Right lobe of liver (tissue), 6 donors: ENCODE results near the gene MECR. TPM values are rescaled to one million over a fixed set of nuclear protein-coding genes. Genes with fewer than 3 reads are reported as not detected.

Experiments used
- ATAC-seq, 4 donors: fragments of 200-7000 bp; cut with Tn5 transposase; one replicate each; pipeline ENCODE4 v1.9.1; 2020; ENCODE audit warnings: mild to moderate bottlenecking in 4 of 4, moderate library complexity in 4 of 4
- DNase-seq, 3 donors: peaks; one replicate each; pipeline ENCODE4 v3.0.0-alpha.2; 2020
- H3K27ac ChIP-seq, 3 donors: fragments of 200-600 bp; one replicate each; pipeline ENCODE4 v1.8.0; 2022
- H3K27me3 ChIP-seq, 2 donors: fragments of 200-600 bp; one replicate each; pipeline ENCODE4 v1.8.0; 2022
- H3K36me3 ChIP-seq, 4 donors: fragments of 200-600 bp; sonication (generic) in 1 of 4; one replicate each; pipeline versions ENCODE4 v1.5.1 to v1.8.0; 2017 to 2022; ENCODE audit warnings: control low read depth in 1 of 4
- H3K4me1 ChIP-seq, 4 donors: fragments of 200-600 bp; sonication (generic) in 1 of 4; one replicate each; pipeline versions ENCODE4 v1.5.1 to v1.8.0; 2017 to 2022; ENCODE audit warnings: control low read depth in 1 of 4
- H3K4me3 ChIP-seq, 3 donors: fragments of 200-600 bp; one replicate each; pipeline ENCODE4 v1.8.0; 2022
- H3K9me3 ChIP-seq, 4 donors: fragments of 200-600 bp; sonication (generic) in 1 of 4; one replicate each; pipeline versions ENCODE4 v1.5.1 to v1.8.0; 2017 to 2022; ENCODE audit warnings: control low read depth in 1 of 4
- CTCF ChIP-seq, 4 donors: fragments of 200-600 bp in 3 of 4; fragments of 450-650 bp in 1 of 4; IDR thresholded peaks; one replicate each; pipeline versions ENCODE4 v1.5.1 to v1.8.0; 2016 to 2022; ENCODE audit warnings: antibody characterized with exemption in 4 of 4, mild to moderate bottlenecking in 2 of 4
- POLR2A ChIP-seq: fragments of 450-650 bp; IDR thresholded peaks from one replicate; pipeline ENCODE4 v1.6.1; 2017; ENCODE audit warnings: antibody characterized with exemption, mild to moderate bottlenecking
- WGBS: methylation state at CpG from one replicate; pipeline ENCODE4 v1.1.6; 2018; ENCODE audit warnings: low coverage, low lambda C conversion rate; ENCODE audit not compliant: insufficient coverage; ENCODE audit errors: missing lambda C conversion rate; 5-methylcytosine and 5-hydroxymethylcytosine counted together
- intact Hi-C, 2 donors: fragments of 100-400 bp; cut with DNase I; formaldehyde crosslinking; loops; one replicate each; pipeline versions ENCODE4 v1.11.2 to v1.14.1; 2022
- total RNA-seq, 6 experiments: library from RNA; depleted of rRNA in 2 of 6; stranded (reverse); fragments of >200 nt in 2 of 6; fragmentation: NEBNext Ultra II Directional in 3 of 6; extraction: Animal tissue kit (Norgen Biotek cat#: 25700) in 3 of 6; gene quantifications; one replicate each; pipeline versions ENCODE4 v1.1.0 to v1.2.4, GENCODE V29; 2016 to 2023
- donor health status: DM: no; HTN: yes; CAD: no.
- donor health status: DM: no; HTN: no; CAD: no.
- donor health status: DM: no; HTN: no; CAD: no.
- donor health status: DM: no; HTN: yes; CAD: no.
- donor health status: DM: no; HTN: yes; CAD: no.

Gene MECR
- total RNA-seq, 6 experiments from 2014 or later: 13.1 to 22.1 (median 15.7) TPM

- no peaks in the 10 kb centered on the region for H3K27me3 ChIP-seq
- no peak overlapping the region for H3K27ac ChIP-seq
- DNase-seq (no peak), ATAC-seq (no peak)
- TF ChIP-seq POLR2A: no peak
- no peak for TF ChIP-seq CTCF (IDR thresholded peaks at IDR 0.05)
- no peaks in the 10 kb centered on the region for H3K9me3 ChIP-seq
- intact Hi-C loops: loop anchor here in 1 of 2 donors (10.0 kb wide), 1 partner anchor 1140 kb away; no protein-coding TSS in a partner anchor
- H3K4me1 ChIP-seq: peaks cover 0 to 7% (median 0%) of the 10 kb centered on the region in 4 donors
- 90% methylated on average over 2 of the region's 6 CpGs for WGBS
- no peaks in the 10 kb centered on the region for H3K36me3 ChIP-seq
- no peak overlapping the region for H3K4me3 ChIP-seq
Observed at GRCh38 chr1:29245261-29245660, 14.5 kb upstream of the MECR start.

- peaks cover 0 to 9% (median 0%) of the 10 kb centered on the region in 4 donors for H3K4me1 ChIP-seq
- ATAC-seq (no peak), DNase-seq (no peak)
- no peak overlapping the region for H3K4me3 ChIP-seq
- H3K9me3 ChIP-seq: no peaks in the 10 kb centered on the region
- no peak overlapping the region for H3K27ac ChIP-seq
- intact Hi-C loops: loop anchor here in 1 of 2 donors (10.0 kb wide), 1 partner anchor 1141 kb away; no protein-coding TSS in a partner anchor
- WGBS: 71% methylated on average over 3 of the region's 3 CpGs
- TF ChIP-seq CTCF (IDR thresholded peaks at IDR 0.05) (no peak), POLR2A (no peak)
- no peaks in the 10 kb centered on the region for H3K36me3 ChIP-seq
- H3K27me3 ChIP-seq: no peaks in the 10 kb centered on the region
Observed at GRCh38 chr1:29243871-29244200, 13.1 kb upstream of the MECR start.

GRCh38 chr1:29243023-29243870 is 12.5 kb upstream of the MECR start:
- ATAC-seq: no peak
- intact Hi-C loops: loop anchor here in 1 of 2 donors (10.0 kb wide), 1 partner anchor 1142 kb away; no protein-coding TSS in a partner anchor

DNA sequence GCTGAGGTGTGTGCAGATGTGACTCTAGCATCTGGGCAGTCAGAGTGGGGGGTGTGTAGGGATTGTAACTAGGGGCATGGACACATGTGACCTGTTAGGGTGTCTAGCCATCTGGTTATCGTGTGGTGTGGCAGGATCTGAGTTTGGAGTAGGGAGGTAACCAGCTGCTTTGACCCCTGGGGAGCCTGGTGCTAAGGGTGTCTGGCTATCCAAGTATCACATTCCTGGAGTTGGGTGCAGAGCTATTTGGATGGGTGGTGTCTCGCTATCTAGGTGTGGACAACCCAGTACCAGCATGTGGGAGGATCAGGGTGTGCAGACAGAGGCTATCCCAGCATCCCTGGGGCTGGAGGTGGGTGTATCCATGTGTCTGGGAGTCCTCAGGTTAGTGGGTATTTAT is 10.3 kb upstream of the MECR start:
- no peak overlapping the region for H3K27ac ChIP-seq
- H3K4me3 ChIP-seq: no peak overlapping the region
- intact Hi-C loops: loop anchor here in 1 of 2 donors (10.0 kb wide), 1 partner anchor 1144 kb away; no protein-coding TSS in a partner anchor
- H3K9me3 ChIP-seq: no peaks in the 10 kb centered on the region
- H3K4me1 ChIP-seq: peaks cover 0 to 22% (median 0%) of the 10 kb centered on the region in 4 donors
- TF ChIP-seq POLR2A (no peak), CTCF (IDR thresholded peaks at IDR 0.05) (no peak)
- H3K36me3 ChIP-seq: no peaks in the 10 kb centered on the region
- WGBS: 100% methylated on average over 1 of the region's 2 CpGs
- ATAC-seq (no peak), DNase-seq (no peak)
- no peaks in the 10 kb centered on the region for H3K27me3 ChIP-seq

More at GRCh38 chr1:29243023-29243870, 12.5 kb upstream of the MECR start:
- Histone ChIP-seq H3K9me3 (no peaks in the 10 kb centered on the region), H3K36me3 (no peaks in the 10 kb centered on the region), H3K27me3 (no peaks in the 10 kb centered on the region), H3K27ac (no peak overlapping the region), H3K4me1 (peaks cover 0 to 10% (median 0%) of the 10 kb centered on the region in 4 donors), H3K4me3 (no peak overlapping the region)
- 81% methylated on average over 10 of the region's 16 CpGs for WGBS
- no peak for DNase-seq
- no peak for TF ChIP-seq CTCF (IDR thresholded peaks at IDR 0.05)
- no peak for TF ChIP-seq POLR2A
